ENCODE measurements around the gene CPZ.

DNA sequence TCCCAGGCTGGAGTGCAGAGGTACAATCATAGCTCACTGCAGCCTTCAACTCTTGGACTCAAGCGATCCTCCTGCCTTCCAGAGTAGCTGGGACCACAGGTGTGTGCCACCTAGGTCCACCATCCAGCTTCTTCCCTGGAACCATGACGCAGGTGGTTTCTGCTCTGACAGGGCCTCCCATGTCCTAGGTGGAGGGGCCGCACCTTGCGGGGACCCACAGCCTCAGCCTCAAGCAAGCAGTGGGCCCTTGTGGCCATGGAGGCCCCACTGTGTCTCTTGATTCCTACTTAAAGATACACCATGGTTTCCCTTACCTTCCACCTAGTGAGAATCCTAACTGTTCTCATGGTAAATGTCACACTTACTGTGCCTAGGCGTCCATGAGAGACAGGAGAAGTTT is 19.3 kb upstream of the CPZ start:
- TF ChIP-seq MAFK (IDR thresholded peaks at IDR 0.05; ENCODE audit: low read depth, low read length) (no peak), POLR2A (IDR thresholded peaks at IDR 0.05; ENCODE audit: low read depth, low read length) (no peak), CTCF (conservative IDR thresholded peaks at IDR 0.05; ENCODE audit: low read depth, low read length) (no peak)
